ENCODE results near the gene CMSS1. TPM values are rescaled to one million over a fixed set of nuclear protein-coding genes. Genes with fewer than 3 reads are reported as not detected.

Gene CMSS1
- total RNA-seq, 6 experiments from 2014 or later = 10.1 to 14.6 (median 11.6) TPM

DNA sequence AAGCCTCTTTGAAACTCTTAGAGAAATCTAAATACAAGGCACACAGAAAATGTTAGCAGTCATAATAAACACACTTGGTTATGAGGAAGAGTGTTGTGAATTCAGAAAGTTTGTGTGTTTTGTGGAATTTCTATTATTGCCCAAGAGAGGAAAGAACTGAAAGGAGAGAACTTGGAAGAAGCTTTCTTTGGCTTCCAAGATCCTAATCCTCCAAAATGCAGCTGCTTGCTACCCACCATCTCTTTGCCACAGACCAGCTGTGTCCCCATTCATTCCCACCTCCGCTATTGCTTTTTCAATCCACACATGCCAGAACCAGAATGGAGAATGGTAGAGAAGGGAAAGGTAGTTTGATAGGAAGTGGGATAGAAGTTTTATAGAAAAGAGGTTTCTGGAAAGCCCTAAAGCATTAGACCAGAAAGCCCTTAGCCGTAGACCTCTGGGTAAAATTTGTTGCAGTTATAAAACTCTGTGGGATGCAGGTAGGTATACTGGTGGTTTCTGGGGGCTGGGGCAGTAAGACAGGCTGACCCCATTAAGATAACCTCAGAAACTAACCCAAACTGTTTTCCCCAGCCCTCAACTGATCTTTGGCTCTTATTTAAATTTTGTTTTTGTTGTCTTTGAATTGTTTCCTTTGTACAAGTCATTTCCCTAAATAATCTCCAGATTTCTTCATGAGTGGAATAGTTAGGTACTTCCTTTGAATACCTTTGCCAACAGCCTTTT lies 188.2 kb downstream of the CMSS1 start:
- Histone ChIP-seq H3K27me3 (no peaks in the 10 kb centered on the region), H3K4me1 (no peaks in the 10 kb centered on the region), H3K36me3 (no peaks in the 10 kb centered on the region), H3K4me3 (no peak overlapping the region), H3K27ac (no peak overlapping the region), H3K9me3 (no peaks in the 10 kb centered on the region)
- TF ChIP-seq POLR2A (IDR thresholded peaks at IDR 0.05) = no peak
- TF ChIP-seq, protein P1, sequence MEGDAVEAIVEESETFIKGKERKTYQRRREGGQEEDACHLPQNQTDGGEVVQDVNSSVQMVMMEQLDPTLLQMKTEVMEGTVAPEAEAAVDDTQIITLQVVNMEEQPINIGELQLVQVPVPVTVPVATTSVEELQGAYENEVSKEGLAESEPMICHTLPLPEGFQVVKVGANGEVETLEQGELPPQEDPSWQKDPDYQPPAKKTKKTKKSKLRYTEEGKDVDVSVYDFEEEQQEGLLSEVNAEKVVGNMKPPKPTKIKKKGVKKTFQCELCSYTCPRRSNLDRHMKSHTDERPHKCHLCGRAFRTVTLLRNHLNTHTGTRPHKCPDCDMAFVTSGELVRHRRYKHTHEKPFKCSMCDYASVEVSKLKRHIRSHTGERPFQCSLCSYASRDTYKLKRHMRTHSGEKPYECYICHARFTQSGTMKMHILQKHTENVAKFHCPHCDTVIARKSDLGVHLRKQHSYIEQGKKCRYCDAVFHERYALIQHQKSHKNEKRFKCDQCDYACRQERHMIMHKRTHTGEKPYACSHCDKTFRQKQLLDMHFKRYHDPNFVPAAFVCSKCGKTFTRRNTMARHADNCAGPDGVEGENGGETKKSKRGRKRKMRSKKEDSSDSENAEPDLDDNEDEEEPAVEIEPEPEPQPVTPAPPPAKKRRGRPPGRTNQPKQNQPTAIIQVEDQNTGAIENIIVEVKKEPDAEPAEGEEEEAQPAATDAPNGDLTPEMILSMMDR (IDR thresholded peaks at IDR 0.05) = no peak
- no peak for DNase-seq
- no peak for ATAC-seq
- intact Hi-C loops (cut with DNase I) = no loop called here
- WGBS (ENCODE audit: insufficient coverage, low coverage, low lambda C conversion rate, missing lambda C conversion rate) = 87% methylated on average over 2 of the region's 2 CpGs

DNA sequence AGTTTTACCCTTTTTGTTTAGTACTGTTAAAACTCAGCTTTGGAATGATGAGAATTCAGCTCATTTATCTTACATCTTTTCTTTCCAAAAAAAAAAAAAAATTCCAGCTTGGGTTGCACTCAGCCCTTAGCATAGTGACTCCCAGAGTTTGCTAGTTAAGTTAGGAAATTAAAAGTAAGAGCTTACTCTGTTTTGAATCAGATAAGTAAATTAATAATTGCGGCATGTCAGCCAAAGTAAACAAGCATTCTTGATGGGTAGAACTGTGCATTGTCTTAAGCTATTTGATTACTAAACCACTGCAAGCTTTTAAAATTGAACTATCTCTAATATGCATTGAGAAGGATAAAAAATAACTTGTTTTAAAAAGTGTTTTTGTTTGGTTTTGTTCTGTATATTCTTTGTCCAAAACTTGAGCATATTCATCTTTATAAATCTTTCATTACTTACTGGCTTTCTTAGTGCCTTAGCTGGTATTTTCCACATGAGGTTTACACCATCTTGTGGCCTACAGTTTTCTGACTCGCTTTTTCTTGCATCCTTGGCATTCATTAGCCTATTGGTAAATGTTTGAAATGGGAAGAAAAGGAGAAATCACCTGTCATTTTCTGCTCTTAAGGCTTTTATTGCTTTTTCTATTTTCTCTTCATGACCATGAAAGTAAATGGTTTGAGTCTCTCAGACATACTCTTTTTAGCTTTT lies 189.1 kb downstream of the CMSS1 start:
- ATAC-seq (peak in 1 of 4 donors; percentile 37), DNase-seq (no peak)
- intact Hi-C loops (cut with DNase I) = no loop called here
- 22% methylated on average over 2 of the region's 2 CpGs for WGBS (ENCODE audit: insufficient coverage, low coverage, low lambda C conversion rate, missing lambda C conversion rate)
- H3K27me3 ChIP-seq = no peaks in the 10 kb centered on the region
- H3K36me3 ChIP-seq = no peaks in the 10 kb centered on the region
- no peak overlapping the region for H3K27ac ChIP-seq
- no peak overlapping the region for H3K4me3 ChIP-seq
- H3K4me1 ChIP-seq = no peaks in the 10 kb centered on the region
- no peaks in the 10 kb centered on the region for H3K9me3 ChIP-seq
- no peak for TF ChIP-seq POLR2A (IDR thresholded peaks at IDR 0.05)
- TF ChIP-seq, protein P1 (IDR thresholded peaks at IDR 0.05) = peak in 3 of 4 donors; percentile 3 to 31 (median 22)

DNA sequence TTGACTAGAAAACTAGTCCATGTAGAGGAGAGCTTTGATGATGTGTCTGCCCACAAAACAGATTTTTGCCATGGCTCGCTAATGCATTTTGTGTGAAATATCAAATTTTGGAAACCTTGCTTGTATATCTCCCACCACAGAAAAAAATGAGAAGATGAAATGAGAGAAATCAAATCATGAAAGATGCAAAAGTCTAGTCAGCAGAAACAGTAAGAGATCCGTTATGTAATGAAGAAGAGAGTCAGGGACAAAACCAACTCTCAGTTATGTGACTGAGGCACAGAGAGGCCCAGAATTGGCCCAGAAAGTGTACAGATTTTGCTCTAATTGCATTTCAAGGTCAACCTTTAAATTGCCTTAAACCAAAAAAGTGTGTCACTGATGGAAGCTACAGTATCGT lies 189.7 kb downstream of the CMSS1 start:
- H3K9me3 ChIP-seq = no peaks in the 10 kb centered on the region
- no peaks in the 10 kb centered on the region for H3K4me1 ChIP-seq
- no peak overlapping the region for H3K27ac ChIP-seq
- no peaks in the 10 kb centered on the region for H3K27me3 ChIP-seq
- 99% methylated on average over 3 of the region's 3 CpGs for WGBS (ENCODE audit: insufficient coverage, low coverage, low lambda C conversion rate, missing lambda C conversion rate)
- ATAC-seq = no peak
- no peak for TF ChIP-seq POLR2A (IDR thresholded peaks at IDR 0.05)
- TF ChIP-seq, protein P1 (IDR thresholded peaks at IDR 0.05) = no peak
- no peak for DNase-seq
- intact Hi-C loops (cut with DNase I) = no loop called here
- H3K4me3 ChIP-seq = no peak overlapping the region
- H3K36me3 ChIP-seq = no peaks in the 10 kb centered on the region

DNA sequence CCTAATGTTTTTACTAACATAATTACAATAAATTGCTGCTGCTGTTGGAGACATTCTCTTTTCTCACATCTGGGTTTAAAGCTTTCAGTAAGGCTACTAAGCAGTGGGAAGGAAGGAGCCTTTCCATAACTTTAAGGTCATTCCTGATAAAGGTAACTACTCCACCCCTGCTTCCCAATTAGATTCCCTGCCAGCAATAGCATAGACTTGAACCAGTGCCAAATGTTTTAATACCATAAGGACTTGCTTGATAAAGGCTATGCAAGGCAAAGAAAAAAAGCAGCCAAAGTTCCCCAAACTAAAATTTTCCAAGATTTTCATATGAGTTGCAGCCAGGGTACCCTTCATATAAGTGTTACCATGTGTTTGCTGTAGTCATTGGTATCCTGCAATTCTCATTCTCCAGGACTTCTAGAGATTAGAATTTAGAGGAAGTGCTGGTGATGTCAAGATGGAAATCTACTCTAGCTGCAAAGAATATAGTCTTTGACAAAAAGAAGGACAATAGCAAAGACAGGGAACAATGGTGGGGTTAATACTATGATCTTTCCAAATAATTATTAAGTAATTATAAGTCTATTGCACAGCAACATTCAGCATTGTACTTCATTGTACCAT lies 190.5 kb downstream of the CMSS1 start:
- Histone ChIP-seq H3K36me3 (no peaks in the 10 kb centered on the region), H3K27me3 (no peaks in the 10 kb centered on the region), H3K9me3 (no peaks in the 10 kb centered on the region), H3K27ac (no peak overlapping the region), H3K4me3 (no peak overlapping the region), H3K4me1 (no peaks in the 10 kb centered on the region)
- no peak for ATAC-seq
- TF ChIP-seq, protein P1 (IDR thresholded peaks at IDR 0.05) = no peak
- no peak for TF ChIP-seq POLR2A (IDR thresholded peaks at IDR 0.05)
- intact Hi-C loops (cut with DNase I) = no loop called here
- no peak for DNase-seq

All from right lobe of liver (tissue), 6 donors.